NCI-H2196 (cell line): ENCODE results near the gene ARHGAP35.
"Not testable (repeated sequence)": the region's sequence is repeated elsewhere in the genome, so short reads cannot be mapped to it uniquely, and the experiment has no call there.

Source experiments
- DNase-seq: peaks from one replicate; lab custom pipeline; 2025; ENCODE audit not compliant: unreplicated experiment; lab: John Stamatoyannopoulos, UW

ARHGAP35 gene

DNA sequence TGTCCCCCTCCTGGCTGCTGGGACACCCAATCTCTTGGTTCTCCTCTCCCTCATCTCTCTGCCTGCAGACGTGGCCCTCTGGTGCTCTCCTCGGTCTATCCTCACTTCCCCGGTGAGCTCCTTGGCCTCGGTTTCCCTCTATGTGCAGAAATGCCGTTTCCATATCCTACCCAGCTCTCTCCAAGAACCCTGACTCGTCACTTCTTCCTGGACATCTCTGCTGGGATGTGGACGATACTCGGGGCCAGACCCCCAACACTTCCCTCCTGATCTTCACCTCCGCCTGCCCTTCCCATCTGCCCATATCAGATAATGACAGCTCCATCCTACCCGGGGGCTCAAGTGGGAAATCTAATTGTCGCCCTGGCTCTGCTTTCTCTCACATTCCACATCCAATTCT lies 18.0 kb upstream of the ARHGAP35 start:
- DNase-seq, result no peak

- no peak for DNase-seq
Measured at GRCh38 chr19:46844067-46844489, 16.7 kb upstream of the ARHGAP35 start.

GRCh38 chr19:46845959-46846459 lies 14.8 kb upstream of the ARHGAP35 start:
- no peak for DNase-seq

DNA sequence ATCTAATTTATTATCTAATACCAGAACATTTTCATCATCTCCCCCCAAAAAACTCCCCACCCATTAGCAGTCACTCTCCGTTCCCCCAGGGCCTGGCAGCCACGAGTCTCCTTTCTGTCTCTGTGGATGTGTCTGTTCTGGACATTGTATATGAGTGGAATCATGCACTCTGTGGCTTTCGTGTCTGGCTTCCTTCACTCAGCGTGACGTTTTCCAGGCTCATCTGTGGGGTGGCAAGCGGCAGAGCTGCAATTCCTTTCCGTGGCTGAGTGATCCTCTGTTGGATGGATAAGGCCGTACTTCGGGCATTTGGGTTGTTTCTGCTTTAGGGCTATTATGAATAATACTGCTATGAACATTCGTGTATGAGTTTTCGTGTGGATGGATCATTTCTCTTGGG lies 13.3 kb upstream of the ARHGAP35 start:
- DNase-seq, result no peak

DNA sequence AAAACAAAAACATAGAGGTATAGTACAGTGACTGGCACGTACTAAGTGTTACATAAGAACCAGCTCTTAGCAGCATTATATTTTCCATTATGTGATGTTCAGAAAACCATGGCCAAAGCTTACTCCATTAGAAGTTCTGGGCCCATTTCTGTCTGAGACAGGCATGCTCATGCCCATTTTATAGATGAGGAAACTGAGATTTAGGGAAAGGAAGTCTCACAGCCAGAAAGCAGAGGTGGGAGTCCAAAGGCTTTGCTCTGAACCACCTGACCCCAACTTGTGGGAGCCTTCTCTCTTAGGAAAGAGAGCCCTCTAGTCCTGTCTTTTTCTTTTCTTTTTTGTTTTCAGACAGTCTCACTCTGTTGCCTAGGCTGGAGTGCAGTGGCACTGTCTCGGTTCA lies 12.4 kb upstream of the ARHGAP35 start:
- DNase-seq, result no peak

DNA sequence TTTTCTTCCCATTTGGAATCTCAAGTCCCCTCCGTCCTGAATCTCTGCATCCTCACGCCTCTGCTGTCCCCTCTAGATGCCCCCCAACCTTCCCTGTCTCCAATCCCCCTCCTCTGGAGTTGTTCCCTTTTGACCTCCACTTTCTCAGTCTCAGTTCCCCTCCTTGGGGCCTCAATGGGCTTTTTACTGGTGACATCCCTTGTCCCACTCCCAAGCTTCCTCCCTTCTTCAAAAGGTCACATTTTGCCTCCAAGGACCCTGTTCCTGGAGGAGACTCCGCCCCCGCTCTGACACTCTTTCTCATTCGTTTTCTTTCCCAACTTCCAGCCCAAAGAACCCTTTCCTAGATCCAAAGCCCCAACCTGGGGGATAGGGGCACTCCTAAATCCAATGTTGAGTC lies 11.2 kb upstream of the ARHGAP35 start:
- no peak for DNase-seq

GRCh38 chr19:46850228-46851203 lies 10.3 kb upstream of the ARHGAP35 start, which contains the start of gene AP2S1:
Gene AP2S1 (minus strand): TSS chr19:46850846. CDS start chr19:46850766, 80 bp downstream.
- DNase-seq, result peak; percentile 98

GRCh38 chr19:46852830-46853229 lies 8.0 kb upstream of the ARHGAP35 start:
- no peak for DNase-seq

GRCh38 chr19:46854698-46855097 lies 6.1 kb upstream of the ARHGAP35 start:
- DNase-seq, result not testable (repeated sequence)

DNA sequence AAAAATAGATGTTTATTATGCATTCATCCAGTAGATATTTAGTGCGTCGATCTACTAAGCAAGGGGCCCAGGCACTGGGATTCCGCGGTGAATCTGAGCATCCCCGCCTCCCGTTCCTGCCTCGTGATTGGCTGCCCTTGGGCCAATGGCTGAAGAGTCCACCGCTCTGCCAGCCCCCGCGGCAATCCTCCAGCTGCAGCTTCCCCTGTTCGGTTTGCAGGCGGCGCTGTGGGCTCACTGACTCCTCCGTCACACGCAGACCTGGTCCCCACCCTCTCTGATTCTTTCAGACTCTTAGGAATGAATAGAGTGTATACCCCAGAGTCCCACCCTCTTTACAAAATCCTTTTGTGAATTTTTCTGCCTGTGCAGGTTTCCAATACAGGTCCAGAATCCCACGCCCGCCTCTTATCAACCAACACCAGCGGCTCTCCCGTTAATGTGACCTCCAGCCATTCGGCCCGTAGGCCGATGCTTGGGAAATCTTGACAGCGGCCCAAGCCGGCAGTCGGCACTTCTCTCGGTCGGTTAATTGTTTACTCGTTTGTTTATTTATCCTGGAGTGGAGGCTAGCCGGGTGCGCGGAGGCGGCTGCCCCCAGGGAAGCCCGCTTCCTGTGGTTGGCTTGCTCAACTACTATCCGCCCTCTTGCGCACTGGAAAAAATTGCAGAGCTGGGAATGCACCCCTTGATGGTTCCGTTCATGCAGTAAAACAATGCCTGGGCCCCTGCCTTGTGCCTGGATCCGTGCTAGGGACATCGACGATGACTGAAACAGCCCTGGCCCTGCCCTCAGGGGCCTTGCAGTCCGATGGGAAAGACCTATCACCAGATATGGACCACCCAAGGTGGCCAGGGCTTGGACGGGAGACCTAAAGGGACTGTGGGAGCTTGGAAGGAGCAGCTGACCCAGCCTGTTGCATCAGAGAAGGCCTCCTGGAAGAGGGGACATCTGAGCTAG lies 4.5 kb upstream of the ARHGAP35 start:
- peak; percentile 26 for DNase-seq

DNA sequence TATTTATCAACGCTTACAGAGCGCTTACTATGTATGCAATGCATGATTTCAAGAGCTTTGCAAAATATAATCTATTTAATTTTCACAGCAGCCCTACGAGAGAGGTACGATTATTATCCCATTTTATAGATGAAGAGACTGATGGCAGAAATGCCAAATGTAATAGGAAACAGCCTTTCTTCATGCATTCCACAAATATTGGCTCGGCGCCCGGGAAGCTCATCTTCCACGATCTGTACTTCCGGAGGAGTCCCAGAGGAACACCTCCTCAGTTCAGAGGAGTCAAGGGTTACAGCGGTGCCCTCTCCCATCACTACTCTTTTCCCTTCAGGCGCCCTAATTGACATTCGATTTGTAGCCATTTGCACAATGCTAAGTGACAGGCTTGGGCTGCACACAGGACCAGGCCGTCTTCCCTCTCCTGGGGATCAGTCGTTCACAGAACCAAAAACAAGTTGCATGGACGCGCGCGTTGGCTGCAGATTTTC lies 1.1 kb upstream of the ARHGAP35 start:
- DNase-seq, result peak; percentile 89

DNA sequence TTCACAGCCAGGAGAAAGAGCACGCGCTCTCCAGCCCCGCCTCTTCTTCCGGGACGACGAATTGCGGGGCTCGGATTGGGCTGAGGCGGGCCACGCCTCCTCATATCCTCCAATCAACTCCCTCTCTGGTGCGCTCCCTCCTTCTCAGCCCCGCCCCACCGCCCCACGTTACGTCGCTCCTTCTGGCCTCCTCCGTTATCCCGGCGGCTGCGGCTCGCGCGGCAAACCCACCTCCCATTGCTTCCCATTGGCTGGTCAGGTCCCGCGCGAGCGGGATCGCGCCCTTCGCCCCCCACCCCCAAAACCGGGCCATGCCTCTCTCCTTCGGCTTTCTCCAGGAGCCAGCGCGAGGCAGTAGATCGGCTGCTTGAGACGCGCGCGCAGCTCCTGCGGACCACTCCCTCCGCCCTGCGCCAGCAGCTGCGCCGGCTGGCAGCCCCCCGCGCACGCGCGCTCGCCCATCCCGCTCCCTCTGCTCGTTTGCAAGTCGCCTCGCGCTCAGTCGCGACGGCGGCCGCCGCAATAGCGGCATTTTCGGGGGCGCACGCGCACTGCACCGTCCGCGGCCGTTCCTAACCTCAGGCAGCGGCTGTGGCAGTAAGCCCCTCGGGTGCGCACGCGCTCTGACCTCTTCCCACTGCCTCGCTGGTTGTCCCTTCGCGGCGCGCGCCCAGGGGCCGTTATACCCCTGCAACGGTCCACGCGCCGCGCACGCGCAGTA lies 512 bp upstream of the ARHGAP35 start:
- peak; percentile 98 for DNase-seq

DNA sequence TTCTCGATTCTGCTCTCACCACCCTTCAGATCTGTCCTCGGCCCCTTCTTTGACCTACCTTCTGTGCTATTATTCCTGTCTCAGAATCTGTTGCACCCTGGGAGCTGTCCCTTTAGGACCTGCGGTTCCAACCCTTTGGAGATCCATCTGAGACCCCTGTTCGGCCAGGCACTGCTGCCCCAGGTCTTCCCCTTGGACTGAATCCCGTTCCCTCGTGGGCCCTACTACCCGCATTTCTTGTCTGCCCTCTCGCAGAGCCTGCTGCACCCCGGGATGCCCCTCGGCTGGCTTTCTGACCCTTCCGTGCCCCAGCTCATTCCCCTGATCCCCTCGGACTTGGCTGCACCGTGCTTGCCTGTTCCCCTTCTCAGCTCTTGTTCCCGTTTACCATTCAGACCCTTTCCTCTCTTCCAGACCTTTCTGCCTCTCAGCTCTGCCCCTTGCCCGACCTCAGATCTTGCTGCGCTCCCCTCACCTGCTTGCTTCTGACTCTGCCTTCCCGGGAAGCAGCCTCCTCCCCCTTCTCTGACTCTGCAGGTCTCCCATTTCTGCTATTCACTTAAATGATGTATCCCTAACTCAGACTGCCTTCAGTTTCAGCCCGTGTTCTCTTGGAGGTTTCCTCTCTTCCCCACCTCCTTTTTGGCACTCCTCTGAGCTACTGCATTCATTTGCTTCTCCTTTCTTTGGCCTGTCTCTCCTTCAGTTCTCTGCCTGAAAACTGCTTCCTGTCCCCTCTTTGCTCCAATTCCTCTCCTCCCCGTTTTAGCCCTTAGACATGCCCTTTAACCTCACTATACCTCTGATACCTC lies 1.1 kb downstream of the ARHGAP35 start:
- DNase-seq, result no peak

GRCh38 chr19:46862503-46862834 lies 1.7 kb downstream of the ARHGAP35 start:
- DNase-seq, result no peak

- DNase-seq, result no peak
Measured at GRCh38 chr19:46862974-46863632, 2.3 kb downstream of the ARHGAP35 start.

DNA sequence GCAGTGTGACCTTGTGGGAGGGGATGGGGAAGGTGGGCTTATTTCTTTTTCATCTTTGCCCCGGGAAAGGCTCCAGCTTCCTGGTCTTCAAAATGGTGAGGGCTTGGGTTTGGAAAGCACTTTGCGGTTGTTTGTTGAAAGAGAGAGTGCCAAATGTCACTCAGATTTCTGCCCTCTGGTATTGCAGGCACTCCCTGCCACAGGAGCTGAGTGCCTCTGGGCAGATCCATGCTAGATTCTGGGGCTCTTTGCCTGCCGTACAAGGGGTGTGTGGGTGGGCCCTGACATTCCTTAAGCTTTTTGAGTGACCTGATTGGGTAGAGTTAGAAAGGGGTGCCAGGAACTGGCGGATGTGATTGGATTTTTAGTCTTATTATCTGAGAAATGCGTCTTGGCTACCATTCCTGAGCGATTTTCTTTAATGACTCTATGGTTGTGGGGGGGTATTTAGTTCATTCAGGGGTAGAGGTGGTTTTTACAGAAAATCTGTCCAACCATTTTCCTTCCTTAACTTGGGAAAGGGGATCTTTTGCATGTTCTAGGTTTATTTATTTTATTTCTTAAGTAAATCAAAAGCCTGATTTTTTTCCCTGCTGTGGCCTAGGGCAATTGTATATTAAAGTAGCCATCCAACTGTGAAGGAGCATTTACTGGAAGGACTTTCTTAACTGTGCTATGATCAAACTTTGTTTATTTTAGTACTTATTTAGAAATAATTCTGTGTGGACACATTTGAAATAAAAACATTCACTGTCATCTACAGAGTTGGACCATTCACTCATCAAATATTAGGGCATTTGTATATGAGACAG lies 3.2 kb downstream of the ARHGAP35 start:
- peak; percentile 52 for DNase-seq

- no peak for DNase-seq
Measured at GRCh38 chr19:46866407-46867136, 5.8 kb downstream of the ARHGAP35 start.

- no peak for DNase-seq
Measured at GRCh38 chr19:46867170-46867569, 6.4 kb downstream of the ARHGAP35 start.
